HG03196 (cell line): ENCODE data around the gene TCF7.

Source experiments
- ATAC-seq: cut with Tn5 transposase; IDR thresholded peaks from one replicate; pipeline ENCODE4 v1.9.1; 2021; ENCODE audit not compliant: unreplicated experiment

TCF7 gene

GRCh38 chr5:134088994-134089560 lies 25.4 kb upstream of the TCF7 start:
- no peak for ATAC-seq

DNA sequence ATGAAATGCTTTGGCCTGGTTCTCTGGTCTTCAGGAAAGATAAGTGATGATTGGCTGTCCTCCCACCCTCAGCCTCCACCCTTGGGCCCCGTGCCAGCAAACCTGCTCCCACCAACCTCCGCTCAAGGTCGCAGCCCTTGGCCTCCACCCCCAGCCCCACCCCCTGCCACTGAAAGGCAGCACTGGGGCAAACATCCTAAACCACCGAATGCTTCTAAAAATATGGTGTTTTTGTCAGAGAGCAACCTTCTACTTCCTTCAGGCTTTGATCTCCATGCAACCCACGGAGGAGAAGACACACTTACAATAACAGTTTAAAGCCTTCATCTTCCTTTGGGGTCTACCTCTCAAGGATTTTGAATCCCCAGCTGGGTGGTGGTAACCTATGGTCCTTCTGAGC lies 24.0 kb upstream of the TCF7 start:
- no peak for ATAC-seq

GRCh38 chr5:134091626-134092121 lies 22.8 kb upstream of the TCF7 start:
- no peak for ATAC-seq

GRCh38 chr5:134092875-134093274 lies 21.6 kb upstream of the TCF7 start:
- ATAC-seq: no peak

DNA sequence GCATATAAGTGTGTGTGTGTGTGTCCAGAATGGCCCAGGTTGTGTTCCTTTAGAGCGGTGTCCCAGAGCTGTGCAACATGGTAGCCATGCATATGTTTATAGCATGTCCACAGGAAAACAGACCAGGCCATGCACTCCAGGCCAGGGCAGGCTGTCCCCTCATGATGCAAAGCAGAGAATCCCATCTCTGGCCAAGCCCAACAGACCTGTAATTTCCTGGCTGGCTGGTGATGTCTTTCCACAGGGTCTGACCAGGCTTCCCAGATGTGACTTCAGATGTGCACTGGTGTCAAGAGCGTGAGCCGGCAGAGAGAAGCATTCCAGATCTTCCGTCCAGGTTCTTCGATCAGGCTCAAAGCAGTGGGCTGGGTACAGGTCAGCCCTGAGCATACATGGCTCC lies 21.1 kb upstream of the TCF7 start:
- no peak for ATAC-seq

DNA sequence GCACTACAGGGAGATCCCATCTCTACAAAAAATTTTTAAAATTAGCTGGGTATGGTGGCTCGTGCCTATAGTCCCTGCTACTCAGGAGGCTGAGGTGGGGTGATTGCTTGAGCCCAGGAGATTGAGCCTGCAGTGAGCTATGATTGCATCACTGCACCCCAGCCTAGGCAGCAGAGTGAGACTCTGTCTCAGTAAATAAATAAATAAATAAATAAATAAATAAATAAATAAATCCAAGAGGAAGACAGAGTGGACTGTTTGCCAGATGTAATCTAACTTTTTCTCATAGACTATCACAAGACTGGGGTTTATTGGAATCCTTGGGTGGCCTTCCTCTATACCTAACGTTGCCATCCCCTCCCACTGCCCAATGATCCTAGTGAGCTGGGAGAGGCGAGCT lies 19.2 kb upstream of the TCF7 start:
- ATAC-seq: no peak

GRCh38 chr5:134095887-134096589 lies 18.4 kb upstream of the TCF7 start:
- ATAC-seq: no peak

DNA sequence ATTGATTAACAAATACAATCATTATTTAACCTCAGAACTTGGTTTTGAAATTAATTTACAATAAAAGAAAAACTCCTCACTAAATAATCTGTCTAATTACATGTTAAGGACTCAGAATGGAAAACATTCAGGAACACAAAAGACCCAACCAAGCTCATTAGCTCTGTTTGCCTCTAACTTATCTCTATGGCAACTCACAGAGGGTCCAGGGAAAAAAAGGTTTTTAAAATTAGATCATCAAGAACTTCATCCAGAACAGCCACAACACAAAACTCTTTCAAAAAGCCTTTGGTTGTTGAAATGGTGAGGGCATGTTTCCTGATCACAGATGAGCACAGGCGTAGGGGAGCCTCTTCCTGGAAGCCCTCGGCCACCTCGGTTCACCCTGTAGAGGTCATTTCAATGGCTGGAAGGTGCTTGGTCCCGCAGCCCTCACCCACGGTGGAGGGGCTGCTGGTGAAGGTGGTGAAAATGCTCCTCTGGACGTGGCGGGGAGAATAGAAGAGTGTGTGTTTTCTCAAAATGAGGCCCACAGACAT lies 17.2 kb upstream of the TCF7 start:
- ATAC-seq: no peak

DNA sequence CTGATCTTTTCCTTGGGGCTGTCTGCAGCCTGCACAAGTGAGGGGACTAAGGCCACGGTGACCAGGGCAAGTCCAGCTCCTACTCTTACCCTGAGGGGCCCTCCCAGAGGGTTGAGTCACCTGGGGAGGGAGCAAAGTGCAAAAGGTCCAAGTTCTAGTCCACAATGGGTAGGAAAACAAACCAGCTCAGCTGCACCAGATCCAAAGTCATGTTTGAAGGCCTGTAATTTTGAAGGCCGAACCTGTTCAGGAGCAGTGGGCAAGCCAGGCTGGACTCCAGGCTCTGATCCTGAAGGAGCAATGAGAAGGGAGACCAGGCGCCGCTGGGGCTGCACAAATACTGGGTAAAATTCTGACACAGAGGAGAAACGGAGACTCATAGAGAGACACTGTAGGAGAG lies 15.8 kb upstream of the TCF7 start:
- no peak for ATAC-seq

GRCh38 chr5:134099288-134099872 lies 15.1 kb upstream of the TCF7 start:
- no peak for ATAC-seq

DNA sequence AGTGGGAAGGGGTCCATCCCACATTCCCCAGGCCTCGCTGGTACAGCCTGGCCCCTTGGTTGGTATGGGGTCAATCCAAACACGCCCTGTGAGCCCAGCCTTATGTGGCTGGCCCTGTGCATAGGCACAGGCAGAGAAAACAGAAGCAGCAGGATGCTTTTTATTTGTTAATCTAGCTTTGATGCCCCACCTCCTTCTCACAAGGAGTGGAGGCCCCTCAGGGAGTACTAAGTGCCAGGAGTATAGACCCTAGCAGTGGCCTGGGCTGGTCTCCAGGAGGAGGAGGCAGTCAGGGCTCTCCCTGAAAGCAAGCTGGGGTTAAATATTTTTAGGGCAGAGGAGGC lies 14.6 kb upstream of the TCF7 start:
- ATAC-seq: no peak

- ATAC-seq: peak; percentile 75
Observed at GRCh38 chr5:134100283-134101091, 14.0 kb upstream of the TCF7 start.

- no peak for ATAC-seq
Observed at GRCh38 chr5:134101686-134102439, 12.6 kb upstream of the TCF7 start.

GRCh38 chr5:134103397-134103796 lies 11.1 kb upstream of the TCF7 start:
- no peak for ATAC-seq

DNA sequence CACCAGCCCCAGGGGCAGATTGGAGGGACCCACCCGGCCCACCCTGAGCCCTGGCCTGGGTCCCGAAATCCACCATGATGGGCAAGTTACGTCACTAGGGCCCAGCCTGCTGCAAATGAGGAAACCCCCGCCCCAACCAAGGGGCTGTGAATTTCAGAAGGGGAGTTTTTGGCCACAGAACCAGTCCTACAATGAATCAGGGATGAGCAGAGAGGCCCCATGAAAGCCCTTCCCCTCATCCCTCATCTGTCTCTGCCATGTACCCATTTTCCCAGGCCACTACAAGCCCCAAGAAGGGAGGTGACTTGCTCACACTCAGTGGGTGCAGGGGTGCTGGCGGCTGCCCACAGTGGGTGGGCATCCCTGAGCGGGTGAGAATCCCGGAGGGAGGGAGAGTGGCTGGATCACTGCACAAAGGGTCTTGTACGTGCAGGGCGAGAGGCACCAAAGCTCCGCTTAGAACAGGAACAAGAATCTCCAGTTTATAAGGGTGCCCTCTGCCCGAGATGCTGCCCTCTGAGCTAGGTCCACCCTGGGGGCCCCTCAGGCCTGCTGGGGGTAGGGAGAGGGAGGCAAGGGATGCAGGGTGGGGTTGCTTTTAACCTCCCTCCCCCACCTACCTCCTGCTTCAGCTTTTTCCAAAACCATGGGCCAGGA lies 10.4 kb upstream of the TCF7 start:
- ATAC-seq: no peak

DNA sequence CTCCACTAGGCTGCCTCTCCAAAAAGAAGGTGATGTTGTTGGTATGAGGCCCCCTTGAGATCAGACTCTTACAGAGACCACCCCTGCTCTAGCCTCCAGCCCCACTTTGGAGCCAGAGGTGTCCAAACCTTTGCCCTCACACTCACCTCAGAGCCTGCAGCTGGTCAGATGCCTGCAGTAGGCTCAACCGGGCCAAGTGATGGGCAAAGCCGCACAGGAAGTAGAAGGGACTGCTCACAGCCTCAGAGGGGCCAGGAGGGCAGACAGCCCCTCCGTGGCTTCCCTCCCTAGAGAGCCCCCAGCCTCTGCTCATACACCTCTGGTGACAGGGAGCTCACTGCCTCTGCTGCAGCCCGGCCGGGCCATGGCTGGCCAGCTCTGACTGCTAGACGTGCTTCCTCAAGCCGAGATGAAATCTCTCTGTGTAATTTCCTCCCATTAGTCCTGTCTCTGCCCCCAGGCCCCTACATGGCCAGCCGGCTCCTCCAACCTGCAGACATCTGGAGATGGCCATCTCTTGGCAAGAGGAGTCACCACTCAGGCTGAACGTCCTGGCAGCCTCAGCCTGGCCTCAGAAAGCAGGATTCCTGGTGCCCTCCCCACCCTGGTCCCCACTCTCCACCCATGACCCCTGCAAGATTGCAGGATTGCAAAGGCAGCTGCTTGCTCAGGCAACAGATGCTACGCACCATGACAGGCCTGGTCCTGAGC lies 7.3 kb upstream of the TCF7 start:
- ATAC-seq: no peak

GRCh38 chr5:134107779-134108178 lies 6.7 kb upstream of the TCF7 start:
- no peak for ATAC-seq

DNA sequence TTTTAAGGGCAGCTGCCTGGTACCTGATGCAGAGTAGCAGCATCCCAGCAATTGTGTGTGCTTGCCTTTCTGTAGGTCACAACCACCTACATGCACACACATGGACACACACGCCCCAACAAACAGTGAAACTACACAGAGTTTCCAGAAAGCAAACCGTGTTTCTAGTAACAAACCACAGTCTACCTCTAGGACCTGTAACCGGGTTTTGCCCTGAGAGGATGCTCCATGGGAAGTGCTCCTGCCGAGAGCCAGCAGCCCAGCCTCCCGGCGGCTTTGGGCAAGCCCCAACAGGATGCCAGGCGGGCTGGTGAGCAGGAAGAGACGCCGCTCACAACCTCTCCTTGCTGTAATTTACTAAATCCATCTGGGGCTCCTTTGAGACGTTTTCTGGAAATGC lies 4.1 kb upstream of the TCF7 start:
- ATAC-seq: no peak

DNA sequence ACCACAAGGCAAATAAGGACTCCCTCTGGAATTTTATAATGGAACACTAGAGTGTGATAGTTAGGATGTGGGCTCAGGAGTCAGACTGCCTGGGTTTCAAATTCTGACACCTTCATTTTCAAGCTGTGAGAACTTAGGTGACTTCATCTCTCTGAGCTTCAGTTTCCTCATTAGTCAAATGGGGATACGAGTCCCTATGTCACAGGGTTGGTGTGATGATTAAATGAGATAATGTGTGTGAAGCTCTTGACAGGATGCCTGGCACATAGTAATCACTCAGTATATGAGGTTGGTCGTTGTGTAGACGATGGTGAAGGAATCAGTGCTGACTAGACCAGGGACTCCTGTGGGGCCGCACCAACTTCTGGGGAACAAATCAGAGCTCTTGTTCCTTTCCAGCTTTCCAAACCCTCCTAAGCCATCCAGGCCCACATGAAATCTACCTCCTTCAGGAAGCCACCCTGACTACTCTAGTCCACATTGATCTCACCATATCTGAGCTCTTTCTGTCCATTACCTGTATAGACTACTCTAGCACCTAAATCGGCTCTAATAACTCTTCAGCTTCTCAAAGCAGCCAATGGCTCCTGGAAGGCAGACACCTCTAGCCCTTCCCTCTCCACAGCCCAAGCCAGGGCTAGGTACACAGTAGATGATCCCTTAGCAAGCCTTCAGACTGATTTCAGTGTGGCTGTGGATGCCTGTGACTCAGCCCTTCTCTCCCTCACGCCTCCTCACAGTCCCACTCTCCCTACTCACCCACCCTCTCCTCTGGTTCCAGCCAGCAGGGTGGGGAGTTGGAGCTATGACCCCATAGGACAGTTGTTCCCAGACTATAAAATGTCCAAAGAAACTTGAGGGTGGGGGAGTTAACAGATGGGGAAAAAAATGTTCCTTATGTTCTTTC lies 2.5 kb upstream of the TCF7 start:
- ATAC-seq: no peak
